Activated CD8-positive, alpha-beta memory T cell treated with anti-CD3 and anti-CD28 coated beads for 48 hours (primary cell): ENCODE data around the gene COL18A1.

Experiments used
- DNase-seq, 3 experiments: peaks; one replicate each; pipeline ENCODE4 v3.0.0-alpha.2; 2020; ENCODE audit warnings: low read depth in 2 of 3, low spot score in 2 of 3

COL18A1 gene

DNA sequence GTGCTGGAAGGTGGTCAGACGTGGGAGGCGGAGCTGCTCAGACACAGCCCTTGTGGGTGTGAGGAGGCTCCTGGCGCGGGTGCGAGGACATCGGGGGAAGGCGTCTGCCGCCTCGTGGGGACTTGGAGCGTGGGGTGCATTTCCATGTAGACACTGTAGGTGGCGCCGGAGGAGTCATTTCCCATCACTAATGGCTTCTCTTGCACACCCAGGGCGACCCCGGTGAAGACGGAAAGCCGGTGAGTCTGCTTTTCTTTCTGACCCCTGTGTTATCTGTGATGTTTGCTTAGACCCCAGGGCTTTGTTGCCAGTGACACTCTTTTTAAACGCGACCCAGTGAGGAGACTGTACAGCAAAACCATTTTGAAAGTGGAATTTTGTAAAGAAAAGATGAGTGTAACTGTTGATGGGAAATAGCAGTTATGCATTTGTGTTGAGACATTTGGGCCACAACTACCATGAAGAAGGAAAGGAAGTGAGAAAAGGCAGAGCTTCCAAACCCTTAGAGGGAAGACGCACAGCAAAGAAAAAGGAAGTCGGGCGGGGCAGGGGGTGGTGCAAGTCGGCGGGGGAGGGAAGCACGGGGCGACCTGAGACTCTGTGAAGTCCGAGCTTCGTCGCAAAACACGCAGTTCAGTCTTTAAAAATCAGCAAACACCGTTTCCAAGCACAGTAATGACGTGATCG is 73.3 kb downstream of the COL18A1 start:
- DNase-seq = peak; percentile 43 to 60 (median 54)

DNA sequence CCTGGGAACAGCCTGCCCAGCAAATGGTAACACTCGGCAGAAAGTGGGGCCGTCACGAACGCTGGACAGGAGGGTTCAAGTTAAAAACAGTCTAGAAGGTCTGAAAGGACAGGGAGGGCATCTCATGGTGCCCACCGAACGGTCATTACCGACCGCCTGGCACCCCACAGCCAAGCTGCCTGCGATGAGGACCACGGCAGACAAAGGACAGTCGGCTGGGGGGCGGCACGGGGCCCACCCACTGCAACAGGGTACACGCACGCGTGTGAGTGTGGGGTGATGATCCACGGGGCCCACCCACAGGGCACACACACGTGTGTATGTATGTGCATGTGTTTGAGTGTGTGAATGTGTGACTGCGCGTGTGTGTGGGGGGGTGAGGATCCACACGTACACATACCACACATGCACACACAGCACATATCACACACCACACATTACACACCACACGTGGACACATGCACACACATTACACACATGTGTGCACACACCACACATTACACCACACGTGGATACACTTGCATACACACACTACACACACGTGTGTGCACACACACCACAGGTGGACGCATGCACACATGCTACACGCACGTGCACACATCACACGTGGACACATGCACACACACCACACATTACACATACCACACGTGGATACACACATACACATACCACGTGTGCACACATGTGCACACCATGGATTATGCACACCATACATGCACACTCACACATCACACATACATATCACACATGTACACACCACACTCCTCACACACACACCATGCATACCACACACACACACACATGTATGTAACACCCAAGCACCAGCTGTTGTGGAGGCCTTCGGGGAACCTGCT is 74.1 kb downstream of the COL18A1 start:
- no peak for DNase-seq

DNA sequence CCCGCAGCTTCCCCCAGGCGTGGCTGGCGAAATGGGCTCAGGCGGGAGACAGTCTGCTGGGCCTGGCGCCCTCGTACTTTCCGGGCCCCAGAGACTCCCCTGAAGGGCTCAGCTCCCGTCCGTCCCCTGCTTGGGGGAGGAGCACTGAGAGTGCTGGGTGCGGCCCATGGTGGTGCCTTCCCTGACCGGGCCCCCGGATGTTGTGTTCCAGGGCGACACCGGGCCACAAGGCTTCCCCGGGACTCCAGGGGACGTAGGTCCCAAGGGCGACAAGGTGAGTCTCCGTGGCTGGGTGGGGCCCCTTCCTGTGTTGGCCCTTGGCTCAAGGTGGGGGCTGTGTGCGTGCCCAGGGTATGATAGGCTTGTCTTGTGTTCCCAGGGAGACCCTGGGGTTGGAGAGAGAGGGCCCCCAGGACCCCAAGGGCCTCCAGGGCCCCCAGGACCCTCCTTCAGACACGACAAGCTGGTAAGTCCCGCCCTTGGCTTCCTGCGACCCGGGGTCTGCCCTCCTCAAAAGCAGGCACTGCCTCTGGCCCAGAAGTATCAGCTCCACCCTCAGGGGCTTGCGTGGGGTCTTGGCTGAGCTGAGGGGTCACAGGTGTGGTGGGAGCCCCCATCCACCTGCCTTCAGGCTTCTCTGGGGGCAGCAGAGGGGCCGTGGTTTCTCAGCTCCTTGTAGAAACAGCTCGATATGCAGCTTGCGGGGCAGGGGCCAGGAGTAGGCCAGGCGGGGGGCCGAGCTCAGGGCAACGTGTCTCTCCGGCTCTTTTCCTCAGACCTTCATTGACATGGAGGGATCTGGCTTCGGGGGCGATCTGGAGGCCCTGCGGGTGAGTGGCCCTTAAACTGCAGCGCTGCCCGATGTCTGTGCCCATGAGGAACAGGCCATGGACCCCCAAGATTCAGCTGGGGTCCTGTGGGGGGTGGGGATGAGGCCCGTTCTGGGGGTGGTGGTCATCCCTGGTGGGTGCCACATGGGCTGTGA is 75.0 kb downstream of the COL18A1 start:
- DNase-seq = no peak

DNA sequence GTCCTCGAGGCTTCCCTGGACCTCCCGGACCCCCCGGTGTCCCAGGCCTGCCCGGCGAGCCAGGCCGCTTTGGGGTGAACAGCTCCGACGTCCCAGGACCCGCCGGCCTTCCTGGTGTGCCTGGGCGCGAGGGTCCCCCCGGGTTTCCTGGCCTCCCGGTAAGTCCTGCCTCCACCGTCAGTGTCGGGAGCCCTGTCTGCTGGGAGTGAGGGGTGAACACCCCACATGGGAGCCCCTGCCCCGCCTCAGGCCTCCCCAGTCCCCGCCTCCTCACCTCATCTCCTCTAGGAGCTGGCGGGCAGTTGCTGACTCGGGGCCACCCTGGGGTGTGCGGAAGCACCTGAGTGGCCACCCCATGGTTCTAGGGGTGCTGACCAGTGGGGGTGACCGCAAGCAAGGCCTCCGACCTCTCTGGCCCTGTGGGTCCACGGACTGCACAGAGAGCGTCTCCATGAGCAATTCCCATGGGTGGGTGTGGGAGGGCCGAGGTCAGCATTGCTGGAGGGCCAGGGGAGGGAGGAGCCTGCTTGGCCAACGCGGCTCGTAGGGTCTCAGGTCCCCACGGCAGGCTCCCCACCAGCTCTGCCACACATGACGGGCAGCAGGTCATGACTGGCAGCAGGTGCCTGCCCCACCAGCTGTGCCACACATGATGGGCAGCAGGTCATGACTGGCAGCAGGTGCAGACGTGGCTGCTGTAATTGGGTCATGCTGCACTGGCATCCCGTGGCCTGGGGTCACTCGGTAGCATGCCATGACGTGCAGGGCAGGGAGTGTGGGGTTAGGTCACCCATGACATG is 75.9 kb downstream of the COL18A1 start:
- DNase-seq = no peak

DNA sequence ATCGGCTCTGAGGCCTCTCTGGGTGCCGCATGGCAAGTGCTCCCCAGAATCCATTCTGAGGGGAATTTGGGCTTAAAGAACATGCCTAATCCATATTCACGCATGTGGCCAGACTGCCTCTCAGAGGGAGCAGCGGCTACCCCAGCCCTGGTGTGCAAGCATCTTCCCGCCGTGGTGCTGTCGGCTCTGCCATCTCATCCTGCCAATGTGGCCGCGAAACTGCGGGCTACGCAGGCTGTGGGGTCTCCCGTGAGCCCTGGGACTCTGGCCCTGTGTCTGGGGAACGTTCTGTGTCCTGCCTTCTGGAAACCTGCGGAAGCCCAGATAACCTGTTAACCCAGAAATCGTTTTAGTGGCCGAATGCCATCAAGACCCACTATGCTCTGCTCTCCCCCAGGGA is 76.6 kb downstream of the COL18A1 start:
- DNase-seq = no peak

DNA sequence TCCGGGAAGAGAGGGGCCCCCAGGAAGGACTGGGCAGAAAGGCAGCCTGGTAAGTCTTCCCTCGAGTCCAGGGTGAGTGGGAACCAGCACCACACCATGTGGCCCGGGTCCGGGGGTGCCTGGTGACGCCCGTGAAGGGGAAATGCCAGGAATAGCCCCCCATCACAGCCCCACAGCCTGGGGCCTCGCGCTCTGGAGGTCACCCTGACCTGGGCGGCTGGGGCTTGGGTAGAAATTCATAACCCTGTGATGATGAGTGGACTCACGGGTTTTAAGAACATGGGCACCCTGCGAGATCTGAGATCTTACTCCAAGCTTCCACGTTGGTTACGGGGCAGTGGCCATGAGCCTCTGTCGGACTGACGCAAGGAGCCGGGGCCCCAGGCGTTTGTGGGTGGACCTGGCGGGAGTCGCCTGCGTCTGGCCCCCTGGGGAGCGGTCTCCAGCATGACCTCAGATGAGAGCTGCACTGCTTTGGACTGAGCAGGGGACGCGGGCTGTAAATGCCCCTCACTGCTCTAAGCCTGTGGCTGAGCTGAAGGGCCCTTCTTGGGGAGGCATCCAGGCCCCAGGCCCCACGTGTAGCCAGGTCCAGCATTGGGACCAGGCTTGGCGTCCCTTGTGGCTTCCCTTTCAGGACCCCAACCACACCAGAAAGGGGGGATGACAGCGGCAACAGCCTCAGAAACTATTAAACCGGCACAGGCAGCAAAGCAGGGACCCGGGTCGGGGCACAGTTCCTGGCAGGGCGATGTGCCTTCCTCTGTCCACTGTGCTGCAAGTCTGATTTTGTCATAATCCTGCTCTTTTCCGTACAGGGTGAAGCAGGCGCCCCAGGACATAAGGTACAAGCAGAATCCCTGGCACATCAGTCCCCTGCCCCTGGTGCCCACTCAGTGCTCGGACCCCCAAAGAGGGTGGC is 77.3 kb downstream of the COL18A1 start:
- no peak for DNase-seq

DNA sequence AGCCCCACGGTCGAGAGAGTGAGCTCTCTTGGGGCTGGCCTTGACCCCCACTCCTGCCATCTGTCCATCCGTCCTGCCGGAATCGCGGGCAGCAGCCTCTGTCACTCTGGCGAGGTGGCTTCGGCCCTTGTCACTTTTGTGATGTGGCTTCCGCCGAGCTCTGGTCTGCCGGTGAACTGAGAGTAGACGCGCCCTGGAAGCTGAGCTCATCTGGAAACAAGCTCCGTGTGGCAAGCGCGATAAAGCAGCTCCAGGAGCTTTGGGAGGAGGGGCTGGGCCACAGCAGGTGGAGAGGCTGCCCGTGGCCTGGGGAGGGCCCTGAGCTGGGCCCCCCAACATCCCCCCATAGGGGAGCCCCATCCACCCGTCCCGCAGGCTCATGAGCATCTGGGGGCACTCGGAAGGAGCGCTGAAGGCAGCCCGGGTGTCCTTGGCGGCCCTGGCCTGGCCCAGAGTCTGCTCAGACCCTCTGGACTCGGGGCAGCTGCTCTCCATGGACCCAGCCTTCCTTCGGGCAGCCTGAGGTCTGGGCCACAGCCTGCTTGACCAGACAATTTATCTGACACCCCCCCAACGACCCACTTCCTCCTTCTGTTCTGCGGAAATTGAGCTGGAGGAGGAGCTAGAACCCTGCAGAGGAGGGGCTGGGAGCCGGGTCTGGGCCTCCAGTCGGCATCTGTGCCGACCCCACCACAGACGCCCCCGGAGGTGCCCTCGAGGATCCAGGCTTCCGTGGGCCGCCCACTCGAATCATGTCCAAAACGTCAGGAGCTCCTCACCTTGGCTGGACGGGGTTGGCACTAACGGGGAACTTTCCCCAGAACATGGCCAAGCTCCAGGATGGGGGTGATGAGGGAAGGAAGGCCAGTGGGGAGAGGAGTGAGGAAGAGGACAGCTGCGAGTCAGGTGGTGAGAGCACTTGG is 78.2 kb downstream of the COL18A1 start:
- no peak for DNase-seq

DNA sequence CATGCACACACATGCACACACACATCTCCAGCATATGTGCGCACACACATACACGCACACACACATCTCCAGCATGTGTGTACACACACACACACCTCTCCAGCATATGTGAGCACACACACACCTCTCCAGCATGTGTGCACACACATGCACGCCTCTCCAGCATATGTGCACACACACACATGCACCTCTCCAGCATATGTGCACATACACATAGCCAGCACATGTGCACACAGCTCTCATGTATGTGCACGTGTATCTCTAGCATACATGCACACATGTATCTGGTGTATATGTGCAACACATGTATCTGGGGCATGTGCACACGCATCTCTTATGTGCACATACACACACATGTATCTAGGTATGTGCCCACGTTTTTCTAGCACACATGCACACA is 79.4 kb downstream of the COL18A1 start:
- DNase-seq = no peak

DNA sequence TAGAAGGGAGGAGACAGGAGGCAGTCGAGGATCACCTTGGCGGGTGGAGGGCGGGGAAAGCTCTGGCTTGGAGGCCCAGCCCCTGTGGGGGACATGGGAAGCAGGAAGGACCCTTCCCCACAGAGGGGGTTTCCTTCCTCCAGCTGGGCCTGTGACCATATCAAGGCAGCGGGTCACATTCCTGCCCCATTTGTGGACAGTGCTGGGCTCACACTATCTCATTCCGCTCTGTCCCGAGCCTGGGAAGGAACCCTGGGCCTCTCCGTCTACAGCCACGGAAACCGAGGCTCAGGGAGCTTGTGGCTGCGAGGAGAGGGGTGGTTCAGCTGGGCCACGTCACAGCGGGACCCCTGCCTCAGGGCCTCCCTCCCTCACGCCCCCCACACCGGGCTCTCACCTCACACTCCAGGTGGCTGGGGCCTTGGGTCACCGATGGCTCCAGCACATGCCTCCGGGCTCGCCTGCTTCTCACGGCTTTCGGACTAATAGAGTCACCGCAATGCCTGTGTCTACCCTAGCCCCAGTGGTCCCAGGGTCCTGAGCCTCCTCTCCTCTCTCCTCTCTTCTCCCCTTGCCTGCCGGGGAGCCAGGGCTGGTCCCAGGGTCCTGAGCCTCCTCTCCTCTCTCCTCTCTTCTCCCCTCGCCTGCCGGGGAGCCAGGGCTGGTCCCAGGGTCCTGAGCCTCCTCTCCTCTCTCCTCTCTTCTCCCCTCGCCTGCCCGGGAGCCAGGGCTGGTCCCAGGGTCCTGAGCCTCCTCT is 80.9 kb downstream of the COL18A1 start:
- no peak for DNase-seq

DNA sequence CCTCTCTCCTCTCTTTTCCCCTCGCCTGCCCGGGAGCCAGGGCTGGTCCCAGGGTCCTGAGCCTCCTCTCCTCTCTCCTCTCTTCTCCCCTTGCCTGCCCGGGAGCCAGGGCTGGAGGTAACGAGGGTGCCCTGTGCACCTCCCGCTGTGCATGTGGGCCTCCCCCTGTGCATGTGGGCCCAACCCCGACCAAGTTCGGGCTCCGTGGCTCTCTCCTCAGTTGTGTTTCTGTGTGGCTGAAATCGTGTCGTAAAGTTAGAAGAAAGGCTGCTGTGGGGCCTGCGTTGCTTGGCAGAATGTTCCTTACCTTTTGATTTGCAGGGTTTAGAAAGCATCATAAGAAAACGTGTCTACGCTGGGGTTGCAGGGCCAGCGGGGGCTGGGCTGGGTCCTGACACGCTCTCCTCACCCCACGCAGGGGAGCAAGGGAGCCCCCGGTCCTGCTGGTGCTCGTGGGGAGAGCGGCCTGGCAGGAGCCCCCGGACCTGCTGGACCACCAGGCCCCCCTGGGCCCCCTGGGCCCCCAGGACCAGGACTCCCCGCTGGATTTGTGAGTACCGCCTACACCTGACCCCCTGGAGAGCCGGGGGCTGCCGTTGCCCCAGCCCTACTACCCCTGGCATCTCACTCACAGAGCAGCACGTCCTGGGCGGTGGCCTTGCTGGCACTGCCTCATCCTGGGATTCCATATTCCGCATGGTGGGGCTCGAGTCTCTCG is 81.6 kb downstream of the COL18A1 start:
- no peak for DNase-seq

DNA sequence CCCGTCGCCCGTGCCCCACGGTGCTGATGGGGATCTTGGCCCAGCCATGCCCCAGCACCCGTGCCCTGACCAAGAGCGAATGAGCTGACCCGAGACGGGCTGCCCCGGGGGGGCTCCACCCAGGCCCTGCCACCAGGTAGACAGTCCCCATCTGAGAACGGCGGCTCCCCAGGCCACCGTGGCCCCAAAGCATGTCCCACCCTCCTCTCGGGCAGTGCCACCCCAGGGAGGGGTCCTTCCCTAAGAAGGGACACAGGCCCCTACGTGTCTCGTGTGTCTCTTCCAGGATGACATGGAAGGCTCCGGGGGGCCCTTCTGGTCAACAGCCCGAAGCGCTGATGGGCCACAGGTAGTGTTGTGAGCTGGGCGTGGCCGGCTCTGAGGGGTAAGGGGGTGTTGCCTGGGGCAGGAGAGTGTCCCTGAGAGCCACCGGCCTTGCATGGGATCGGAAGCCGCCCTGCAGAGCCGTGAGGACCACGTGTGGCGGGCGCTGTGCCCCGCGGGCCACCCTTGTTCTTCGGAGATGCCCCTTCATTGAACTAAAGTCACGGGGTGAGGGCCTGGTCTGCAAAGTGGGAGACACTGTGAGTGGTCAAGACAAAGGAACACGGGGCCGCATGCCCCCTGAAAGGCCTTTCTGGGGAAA is 82.3 kb downstream of the COL18A1 start:
- no peak for DNase-seq

DNA sequence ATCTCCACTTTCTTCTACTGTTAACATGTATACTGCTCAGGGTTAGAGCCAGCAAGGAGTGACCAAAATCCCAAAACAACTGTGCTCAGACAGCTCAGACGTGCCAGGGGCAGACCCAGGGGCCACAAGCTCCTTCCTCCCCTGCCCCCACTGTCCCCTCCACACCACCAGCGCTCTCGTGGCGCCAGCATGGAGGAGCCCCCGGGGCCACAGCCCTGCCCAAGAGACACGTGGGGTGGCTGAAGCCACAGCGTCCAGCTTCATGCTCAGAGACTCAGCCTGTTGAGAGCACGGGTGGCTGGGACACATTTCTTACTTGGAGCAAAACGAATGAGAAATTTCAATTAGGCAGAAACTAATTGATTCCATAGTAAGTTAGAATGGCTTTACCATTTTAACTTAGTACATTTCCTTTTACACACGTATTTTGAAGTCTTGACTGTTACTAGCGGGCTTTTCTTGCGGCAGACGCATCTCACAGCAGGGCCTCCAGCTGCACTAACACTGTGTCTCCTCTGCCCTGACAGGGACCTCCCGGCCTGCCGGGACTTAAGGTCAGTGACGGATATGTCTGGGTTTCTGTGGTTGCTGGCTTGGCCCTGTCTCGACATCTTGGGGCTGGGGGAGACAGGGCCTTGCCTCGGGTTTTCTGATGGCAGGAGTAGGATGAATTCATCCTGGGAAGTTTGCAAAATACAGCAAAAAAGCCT is 83.1 kb downstream of the COL18A1 start:
- DNase-seq = no peak

DNA sequence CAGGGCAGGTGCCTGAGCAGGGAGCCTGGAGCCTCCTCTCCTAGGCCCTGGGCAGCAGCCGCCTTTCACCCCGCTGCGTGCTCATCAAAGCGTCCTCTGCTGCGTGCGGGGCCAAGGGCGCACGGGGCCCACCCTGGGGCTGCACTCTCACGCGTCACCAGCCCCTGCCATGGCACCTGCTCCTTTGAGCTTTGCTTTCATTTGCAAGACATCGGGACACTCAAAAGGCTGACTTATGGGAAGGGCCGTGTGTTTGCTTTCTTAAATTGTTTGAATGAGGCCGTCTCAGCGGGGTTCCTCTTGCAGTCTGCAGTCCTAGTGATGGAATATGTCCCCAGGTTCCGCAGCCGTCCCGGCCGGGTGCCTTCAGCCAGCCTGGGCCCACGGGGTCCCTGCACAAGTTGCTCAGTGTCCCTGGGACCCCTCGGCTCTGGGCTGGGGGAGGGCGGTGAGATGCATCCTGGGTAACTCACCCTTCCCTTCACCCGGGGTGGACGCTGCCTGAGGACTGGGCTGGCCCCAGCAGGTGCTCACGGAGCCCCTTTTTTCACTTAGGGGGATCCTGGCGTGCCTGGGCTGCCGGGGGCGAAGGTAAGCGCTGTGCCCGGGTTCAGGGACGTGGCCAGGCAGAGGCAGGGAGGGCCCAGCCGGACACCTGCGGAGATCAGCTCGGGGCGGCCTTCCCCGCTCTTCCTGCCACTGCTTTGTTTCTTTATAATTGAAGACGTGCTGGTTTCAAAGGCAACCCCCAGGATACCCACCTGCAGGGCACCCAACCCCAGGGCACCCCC is 84.2 kb downstream of the COL18A1 start:
- no peak for DNase-seq

DNA sequence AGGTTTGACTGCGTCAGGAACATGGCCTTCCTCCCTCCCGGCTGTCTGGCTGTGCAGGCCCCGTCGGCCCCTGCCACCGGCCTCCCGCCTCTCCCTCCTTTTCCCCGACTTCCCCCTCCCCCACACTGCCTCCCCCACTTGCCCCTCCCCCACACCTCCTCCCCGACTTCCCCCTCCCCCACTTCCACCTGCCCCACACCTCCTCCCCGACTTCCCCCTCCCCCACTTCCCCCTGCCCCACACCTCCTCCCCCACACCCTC is 84.7 kb downstream of the COL18A1 start:
- DNase-seq = no peak

DNA sequence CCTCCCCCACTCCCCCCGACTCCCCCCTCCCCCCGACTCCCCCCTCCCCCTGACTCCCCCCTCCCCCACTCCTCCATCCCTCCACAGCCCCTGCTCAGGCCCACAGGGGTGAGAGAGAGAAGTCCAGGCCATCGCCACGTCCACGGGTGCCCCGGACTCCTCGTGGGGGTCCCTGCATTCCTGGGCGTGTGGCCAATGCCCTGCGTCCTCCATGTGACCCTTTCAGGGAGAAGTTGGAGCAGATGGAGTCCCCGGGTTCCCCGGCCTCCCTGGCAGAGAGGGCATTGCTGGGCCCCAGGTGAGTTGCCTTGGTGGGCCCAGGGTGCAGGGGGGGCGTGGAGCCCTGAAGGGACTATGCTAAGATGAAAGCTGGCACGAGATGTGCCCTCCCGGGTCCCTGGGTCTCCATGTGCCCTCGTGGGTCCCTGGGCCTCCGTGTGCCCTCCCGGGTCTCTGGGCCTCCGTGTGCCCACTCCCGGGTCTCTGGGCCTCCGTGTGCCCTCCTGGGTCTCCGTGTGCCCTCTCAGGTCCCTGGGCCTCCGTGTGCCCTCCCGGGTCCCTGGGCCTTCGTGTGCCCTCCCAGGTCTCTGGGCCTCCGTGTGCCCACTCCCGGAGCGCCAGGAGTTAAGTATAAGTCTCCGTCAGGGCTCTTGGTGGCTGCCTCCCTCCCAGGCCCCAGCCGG is 85.2 kb downstream of the COL18A1 start:
- no peak for DNase-seq
